ENCODE measurements around the gene CCDC183. TPM values are rescaled to one million over a fixed set of nuclear protein-coding genes. Genes with fewer than 3 reads are reported as not detected.

Gene CCDC183
- total and polyA plus RNA-seq, 4 donors = 0.20 to 1.8 (median 1.0) TPM

GRCh38 chr9:136792321-136793085 is 3.6 kb upstream of the CCDC183 start:
- H3K27ac ChIP-seq (ENCODE audit: low read depth in 1 of 2, low read length in 2 of 2) = peak overlapping the region in 1 of 2 donors; percentile 91
- WGBS = 80% methylated on average over 15 of the region's 15 CpGs
- TF ChIP-seq, protein P1, sequence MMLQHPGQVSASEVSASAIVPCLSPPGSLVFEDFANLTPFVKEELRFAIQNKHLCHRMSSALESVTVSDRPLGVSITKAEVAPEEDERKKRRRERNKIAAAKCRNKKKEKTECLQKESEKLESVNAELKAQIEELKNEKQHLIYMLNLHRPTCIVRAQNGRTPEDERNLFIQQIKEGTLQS (IDR thresholded peaks at IDR 0.05) = no peak
- no peak for TF ChIP-seq REST (IDR thresholded peaks at IDR 0.05)
- no peak for TF ChIP-seq EGR1 (IDR thresholded peaks at IDR 0.05; ENCODE audit: low read depth in 2 of 2)
- no peak for TF ChIP-seq HNF4A (conservative IDR thresholded peaks at IDR 0.05)
- TF ChIP-seq MAX (IDR thresholded peaks at IDR 0.05) = no peak
- TF ChIP-seq ZBTB33 (IDR thresholded peaks at IDR 0.05) = no peak
- no peak for TF ChIP-seq RAD21 (IDR thresholded peaks at IDR 0.05)
- TF ChIP-seq, protein P2, sequence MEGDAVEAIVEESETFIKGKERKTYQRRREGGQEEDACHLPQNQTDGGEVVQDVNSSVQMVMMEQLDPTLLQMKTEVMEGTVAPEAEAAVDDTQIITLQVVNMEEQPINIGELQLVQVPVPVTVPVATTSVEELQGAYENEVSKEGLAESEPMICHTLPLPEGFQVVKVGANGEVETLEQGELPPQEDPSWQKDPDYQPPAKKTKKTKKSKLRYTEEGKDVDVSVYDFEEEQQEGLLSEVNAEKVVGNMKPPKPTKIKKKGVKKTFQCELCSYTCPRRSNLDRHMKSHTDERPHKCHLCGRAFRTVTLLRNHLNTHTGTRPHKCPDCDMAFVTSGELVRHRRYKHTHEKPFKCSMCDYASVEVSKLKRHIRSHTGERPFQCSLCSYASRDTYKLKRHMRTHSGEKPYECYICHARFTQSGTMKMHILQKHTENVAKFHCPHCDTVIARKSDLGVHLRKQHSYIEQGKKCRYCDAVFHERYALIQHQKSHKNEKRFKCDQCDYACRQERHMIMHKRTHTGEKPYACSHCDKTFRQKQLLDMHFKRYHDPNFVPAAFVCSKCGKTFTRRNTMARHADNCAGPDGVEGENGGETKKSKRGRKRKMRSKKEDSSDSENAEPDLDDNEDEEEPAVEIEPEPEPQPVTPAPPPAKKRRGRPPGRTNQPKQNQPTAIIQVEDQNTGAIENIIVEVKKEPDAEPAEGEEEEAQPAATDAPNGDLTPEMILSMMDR (IDR thresholded peaks at IDR 0.05; ENCODE audit: low read depth, low read length, missing input control) = no peak
- no peak for TF ChIP-seq FOXA2 (IDR thresholded peaks at IDR 0.05)
- no peak for TF ChIP-seq JUND (IDR thresholded peaks at IDR 0.05)
- no peak for TF ChIP-seq TAF1 (conservative IDR thresholded peaks at IDR 0.05)
- TF ChIP-seq HNF4G (IDR thresholded peaks at IDR 0.05) = no peak
- TF ChIP-seq FOXA1 (IDR thresholded peaks at IDR 0.05) = no peak
- TF ChIP-seq RXRA (IDR thresholded peaks at IDR 0.05) = no peak
- TF ChIP-seq SP1 (IDR thresholded peaks at IDR 0.05) = no peak
- no peak for DNase-seq (ENCODE audit: low spot score)
- no peaks in the 10 kb centered on the region for H3K9me3 ChIP-seq (ENCODE audit: control insufficient read depth in 4 of 4, low read length in 3 of 4)
- H3K4me3 ChIP-seq (ENCODE audit: low read depth in 1 of 3, low read length in 3 of 3) = no peak overlapping the region
- no peaks in the 10 kb centered on the region for H3K27me3 ChIP-seq (ENCODE audit: control insufficient read depth in 4 of 4, insufficient read depth in 4 of 4, low read length in 3 of 4)
- H3K9ac ChIP-seq (ENCODE audit: low read depth in 1 of 2, low read length in 2 of 2) = no peak overlapping the region
- H3K36me3 ChIP-seq (ENCODE audit: control insufficient read depth in 4 of 4, insufficient read depth in 3 of 4, low read depth in 1 of 4, low read length in 3 of 4) = peaks cover 0 to 2% (median under 1%) of the 10 kb centered on the region in 4 donors
- H3K4me1 ChIP-seq (ENCODE audit: control insufficient read depth in 4 of 4, insufficient read depth in 4 of 4, low read length in 3 of 4) = peaks cover 6 to 46% (median 36%) of the 10 kb centered on the region in 4 donors
